Measurements from ENCODE around the gene STX18. TPM values are rescaled to one million over a fixed set of nuclear protein-coding genes. Genes with fewer than 3 reads are reported as not detected.

Gene STX18
- total and polyA plus RNA-seq, 2 donors (not counting 1 experiment from before 2014, with no cell fraction given), result 27.4 to 28.2 TPM

DNA sequence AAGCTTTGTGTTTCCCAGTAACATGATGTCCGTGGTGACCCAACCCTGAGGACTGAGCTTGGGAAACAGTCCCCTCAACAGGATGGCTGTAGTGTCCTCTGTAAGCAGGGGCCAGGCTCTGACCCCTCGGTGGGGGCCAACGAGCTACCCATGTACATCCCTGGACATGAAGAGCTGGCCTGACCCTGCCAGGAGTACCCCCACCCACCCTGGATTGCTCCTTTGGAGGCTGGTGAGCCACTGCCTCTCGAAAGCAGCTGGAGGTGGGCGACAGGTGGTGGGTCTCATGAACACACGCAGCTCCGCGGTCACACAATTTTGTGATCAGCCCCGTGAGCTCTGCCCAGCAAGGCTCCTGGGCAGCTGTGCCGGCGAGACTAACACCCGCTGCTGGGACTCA is 121.4 kb downstream of the STX18 start:
- no peak overlapping the region for H3K9ac ChIP-seq (ENCODE audit: insufficient read depth, low read length)
- H3K4me1 ChIP-seq (ENCODE audit: control insufficient read depth, extremely low read depth, insufficient read depth, low read length), result no peaks in the 10 kb centered on the region
- peaks cover 9% of the 10 kb centered on the region for H3K36me3 ChIP-seq (ENCODE audit: control insufficient read depth, insufficient read depth, low read length)
- no peak overlapping the region for H3K27ac ChIP-seq (ENCODE audit: insufficient read depth, low read length)
- H4K20me1 ChIP-seq (ENCODE audit: control insufficient read depth, extremely low read depth, insufficient read depth, low read length), result no peaks in the 10 kb centered on the region
- no peak overlapping the region for H3K4me2 ChIP-seq (ENCODE audit: extremely low read depth, insufficient read depth, low read length)
- TF ChIP-seq CTCF (conservative IDR thresholded peaks at IDR 0.05 in 1 of 2, IDR thresholded peaks at IDR 0.05 in 1 of 2; ENCODE audit: low read depth in 1 of 2, low read length in 2 of 2), result no peak
- no peak for TF ChIP-seq EZH2 (IDR thresholded peaks at IDR 0.05; ENCODE audit: low read length, missing control alignments)
- no peak overlapping the region for H2AFZ ChIP-seq (ENCODE audit: low read length)
- no peaks in the 10 kb centered on the region for H3K79me2 ChIP-seq (ENCODE audit: control insufficient read depth, insufficient read depth, low read length)
- H3K9me3 ChIP-seq (ENCODE audit: control insufficient read depth, insufficient read depth, low read depth, low read length), result no peaks in the 10 kb centered on the region
- DNase-seq (ENCODE audit: low read depth in 2 of 2), result no peak
- no peaks in the 10 kb centered on the region for H3K27me3 ChIP-seq (ENCODE audit: control insufficient read depth, insufficient read depth, low read length)
- no peak overlapping the region for H3K4me3 ChIP-seq (replicated peaks in 1 of 4; ENCODE audit: control extremely low read depth in 1 of 4, insufficient read depth in 1 of 4, low read depth in 3 of 4, low read length in 4 of 4)

DNA sequence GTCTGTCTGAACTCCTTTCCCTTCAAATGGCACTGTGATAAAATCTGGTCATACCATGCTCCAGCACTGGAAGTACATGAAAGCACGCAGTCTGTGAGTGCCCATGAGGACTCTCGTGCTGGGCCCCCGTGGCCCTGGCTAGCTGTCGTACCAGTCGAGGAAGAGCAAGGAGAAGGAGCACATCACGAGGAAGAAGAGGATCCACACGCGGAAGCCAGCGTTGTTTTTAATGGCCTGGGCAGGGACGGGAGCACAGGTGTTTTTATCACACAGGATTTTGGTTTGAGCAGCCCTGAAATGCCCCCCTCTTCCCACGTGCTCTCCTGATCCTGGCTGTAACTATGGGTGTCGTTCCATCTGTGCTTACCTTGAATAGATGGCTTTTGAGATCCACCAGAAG is 122.0 kb downstream of the STX18 start:
- H3K9me3 ChIP-seq (ENCODE audit: control insufficient read depth, insufficient read depth, low read depth, low read length), result no peaks in the 10 kb centered on the region
- H2AFZ ChIP-seq (ENCODE audit: low read length), result no peak overlapping the region
- no peak overlapping the region for H3K4me3 ChIP-seq (replicated peaks in 1 of 4; ENCODE audit: control extremely low read depth in 1 of 4, insufficient read depth in 1 of 4, low read depth in 3 of 4, low read length in 4 of 4)
- no peak for DNase-seq (ENCODE audit: low read depth in 2 of 2)
- H3K9ac ChIP-seq (ENCODE audit: insufficient read depth, low read length), result no peak overlapping the region
- no peaks in the 10 kb centered on the region for H3K79me2 ChIP-seq (ENCODE audit: control insufficient read depth, insufficient read depth, low read length)
- no peak overlapping the region for H3K4me2 ChIP-seq (ENCODE audit: extremely low read depth, insufficient read depth, low read length)
- peaks cover 10% of the 10 kb centered on the region for H3K36me3 ChIP-seq (ENCODE audit: control insufficient read depth, insufficient read depth, low read length)
- no peak overlapping the region for H3K27ac ChIP-seq (ENCODE audit: insufficient read depth, low read length)
- H3K4me1 ChIP-seq (ENCODE audit: control insufficient read depth, extremely low read depth, insufficient read depth, low read length), result no peaks in the 10 kb centered on the region
- H3K27me3 ChIP-seq (ENCODE audit: control insufficient read depth, insufficient read depth, low read length), result no peaks in the 10 kb centered on the region
- TF ChIP-seq EZH2 (IDR thresholded peaks at IDR 0.05; ENCODE audit: low read length, missing control alignments) (no peak), CTCF (conservative IDR thresholded peaks at IDR 0.05 in 1 of 2, IDR thresholded peaks at IDR 0.05 in 1 of 2; ENCODE audit: low read depth in 1 of 2, low read length in 2 of 2) (no peak)
- no peaks in the 10 kb centered on the region for H4K20me1 ChIP-seq (ENCODE audit: control insufficient read depth, extremely low read depth, insufficient read depth, low read length)

DNA sequence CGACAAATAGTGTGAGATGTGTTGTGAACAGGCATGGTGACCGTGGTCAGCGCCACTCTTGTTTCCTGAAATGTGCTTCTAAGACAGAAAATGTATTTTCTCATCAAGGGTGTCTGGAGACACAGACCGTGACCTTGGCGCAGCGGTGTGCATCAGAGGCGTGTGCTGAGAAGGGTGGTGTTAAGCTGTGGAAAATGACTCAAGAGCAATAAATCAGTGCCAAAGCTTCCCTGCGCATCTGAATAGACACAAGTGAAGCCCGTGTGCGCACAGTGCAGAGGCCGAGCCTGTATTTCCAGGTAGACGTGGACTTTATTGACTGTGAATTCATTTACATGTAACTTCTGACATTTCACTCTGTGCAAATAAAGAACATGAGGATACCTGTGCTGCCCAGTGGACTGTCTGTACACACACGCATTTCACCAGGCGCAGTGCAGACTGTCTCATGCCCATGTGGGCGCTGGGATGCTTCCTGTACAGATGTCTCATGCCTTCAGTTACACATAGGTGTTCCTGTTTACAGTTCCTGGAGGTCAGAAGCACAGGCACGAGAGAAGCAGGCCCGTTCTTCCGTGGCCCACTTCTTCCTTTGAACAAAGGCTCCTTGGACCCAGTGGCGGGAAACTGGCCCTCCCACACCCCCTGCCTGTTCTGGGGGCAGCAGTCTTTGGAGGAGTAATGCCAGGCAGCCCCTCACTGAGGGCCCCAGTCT is 123.0 kb downstream of the STX18 start:
- DNase-seq (ENCODE audit: low read depth in 2 of 2), result no peak
- Histone ChIP-seq H3K27me3 (ENCODE audit: control insufficient read depth, insufficient read depth, low read length) (no peaks in the 10 kb centered on the region), H4K20me1 (ENCODE audit: control insufficient read depth, extremely low read depth, insufficient read depth, low read length) (no peaks in the 10 kb centered on the region), H3K79me2 (ENCODE audit: control insufficient read depth, insufficient read depth, low read length) (no peaks in the 10 kb centered on the region), H3K9ac (ENCODE audit: insufficient read depth, low read length) (no peak overlapping the region), H3K27ac (ENCODE audit: insufficient read depth, low read length) (no peak overlapping the region), H3K4me3 (replicated peaks in 1 of 4; ENCODE audit: control extremely low read depth in 1 of 4, insufficient read depth in 1 of 4, low read depth in 3 of 4, low read length in 4 of 4) (no peak overlapping the region), H3K4me1 (ENCODE audit: control insufficient read depth, extremely low read depth, insufficient read depth, low read length) (no peaks in the 10 kb centered on the region), H3K36me3 (ENCODE audit: control insufficient read depth, insufficient read depth, low read length) (peaks cover 8% of the 10 kb centered on the region), H3K4me2 (ENCODE audit: extremely low read depth, insufficient read depth, low read length) (no peak overlapping the region), H2AFZ (ENCODE audit: low read length) (no peak overlapping the region), H3K9me3 (ENCODE audit: control insufficient read depth, insufficient read depth, low read depth, low read length) (no peaks in the 10 kb centered on the region)
- no peak for TF ChIP-seq CTCF (conservative IDR thresholded peaks at IDR 0.05 in 1 of 2, IDR thresholded peaks at IDR 0.05 in 1 of 2; ENCODE audit: low read depth in 1 of 2, low read length in 2 of 2)
- no peak for TF ChIP-seq EZH2 (IDR thresholded peaks at IDR 0.05; ENCODE audit: low read length, missing control alignments)
